Chondrocyte (in vitro differentiated cells): Measurements from ENCODE around the gene AAK1. TPM values are rescaled to one million over a fixed set of nuclear protein-coding genes. Genes with fewer than 3 reads are reported as not detected.

ENCODE experiments used
- DNase-seq: peaks from one replicate; pipeline ENCODE4 v3.0.0; 2021; ENCODE audit warnings: mixed read lengths, low spot score
- H3K27ac Mint-ChIP-seq: one replicate; pipeline ENCODE4 v1.8.0; 2021; ENCODE audit warnings: mild to moderate bottlenecking, moderate library complexity, mixed read lengths; ENCODE audit not compliant: unreplicated experiment
- H3K27me3 Mint-ChIP-seq: 2 replicates; pipeline ENCODE4 v1.8.0; 2021; ENCODE audit warnings: low read depth, mixed read lengths
- H3K36me3 Mint-ChIP-seq: 2 replicates; pipeline ENCODE4 v1.8.0; 2021; ENCODE audit warnings: low read depth, mixed read lengths
- H3K4me1 Mint-ChIP-seq: 2 replicates; pipeline ENCODE4 v1.8.0; 2021; ENCODE audit warnings: low read depth, mild to moderate bottlenecking, mixed read lengths
- H3K4me3 Mint-ChIP-seq: one replicate; pipeline ENCODE4 v1.8.0; 2021; ENCODE audit warnings: mild to moderate bottlenecking, moderate library complexity, mixed read lengths; ENCODE audit not compliant: unreplicated experiment
- H3K9me3 Mint-ChIP-seq: 2 replicates; pipeline ENCODE4 v1.8.0; 2021; ENCODE audit warnings: low read depth, mixed read lengths
- CTCF ChIP-seq: fragments of 200-600 bp; sonication (generic); IDR thresholded peaks from 2 replicates; pipeline ENCODE4 v1.5.0; 2021; ENCODE audit warnings: antibody characterized with exemption, mild to moderate bottlenecking, moderate library complexity
- total RNA-seq: library from RNA; stranded (reverse); gene quantifications from 3 replicates; pipeline ENCODE4 v1.2.1, GENCODE V29; 2021

The AAK1 gene
- total RNA-seq, 1 donor from 2014 or later, result 97.2 TPM

- Mint-ChIP-seq H3K4me1 (peaks cover 4% of the 10 kb centered on the region), H3K4me3 (no peak overlapping the region), H3K27ac (no peak overlapping the region), H3K27me3 (no peaks in the 10 kb centered on the region), H3K9me3 (no peaks in the 10 kb centered on the region), H3K36me3 (peaks cover 25% of the 10 kb centered on the region)
- no peak for TF ChIP-seq CTCF
- no peak for DNase-seq
These were observed 179.0 kb downstream of the AAK1 start for GRCh38 chr2:69464575-69464974.

GRCh38 chr2:69462780-69463179, 180.8 kb downstream of the AAK1 start:
- DNase-seq, result no peak
- Mint-ChIP-seq H3K4me1 (no peaks in the 10 kb centered on the region), H3K36me3 (peaks cover 26% of the 10 kb centered on the region), H3K4me3 (no peak overlapping the region), H3K9me3 (no peaks in the 10 kb centered on the region), H3K27ac (no peak overlapping the region), H3K27me3 (no peaks in the 10 kb centered on the region)
- TF ChIP-seq CTCF, result no peak

- Mint-ChIP-seq H3K9me3 (no peaks in the 10 kb centered on the region), H3K36me3 (peaks cover 22% of the 10 kb centered on the region), H3K4me3 (no peak overlapping the region), H3K4me1 (peaks cover 4% of the 10 kb centered on the region), H3K27me3 (no peaks in the 10 kb centered on the region), H3K27ac (no peak overlapping the region)
- no peak for TF ChIP-seq CTCF
- DNase-seq, result no peak
These were observed 182.1 kb downstream of the AAK1 start for GRCh38 chr2:69461404-69461803.

GRCh38 chr2:69459936-69460335, 183.6 kb downstream of the AAK1 start:
- Mint-ChIP-seq H3K9me3 (no peaks in the 10 kb centered on the region), H3K27ac (no peak overlapping the region), H3K27me3 (no peaks in the 10 kb centered on the region)

GRCh38 chr2:69456950-69457445, 186.5 kb downstream of the AAK1 start:
- Mint-ChIP-seq H3K27ac (no peak overlapping the region), H3K9me3 (no peaks in the 10 kb centered on the region), H3K36me3 (peaks cover 3% of the 10 kb centered on the region), H3K4me1 (peaks cover 4% of the 10 kb centered on the region), H3K27me3 (no peaks in the 10 kb centered on the region), H3K4me3 (no peak overlapping the region)
- no peak for DNase-seq
- no peak for TF ChIP-seq CTCF

More at GRCh38 chr2:69459936-69460335, 183.6 kb downstream of the AAK1 start:
- Mint-ChIP-seq H3K36me3 (peaks cover 11% of the 10 kb centered on the region), H3K4me3 (no peak overlapping the region), H3K4me1 (peaks cover 4% of the 10 kb centered on the region)
- TF ChIP-seq CTCF, result no peak
- no peak for DNase-seq
